ENCODE data around the gene MMP17.
"Not testable (repeated sequence)": the region's sequence is repeated elsewhere in the genome, so short reads cannot be mapped to it uniquely, and the experiment has no call there.

Gene MMP17

DNA sequence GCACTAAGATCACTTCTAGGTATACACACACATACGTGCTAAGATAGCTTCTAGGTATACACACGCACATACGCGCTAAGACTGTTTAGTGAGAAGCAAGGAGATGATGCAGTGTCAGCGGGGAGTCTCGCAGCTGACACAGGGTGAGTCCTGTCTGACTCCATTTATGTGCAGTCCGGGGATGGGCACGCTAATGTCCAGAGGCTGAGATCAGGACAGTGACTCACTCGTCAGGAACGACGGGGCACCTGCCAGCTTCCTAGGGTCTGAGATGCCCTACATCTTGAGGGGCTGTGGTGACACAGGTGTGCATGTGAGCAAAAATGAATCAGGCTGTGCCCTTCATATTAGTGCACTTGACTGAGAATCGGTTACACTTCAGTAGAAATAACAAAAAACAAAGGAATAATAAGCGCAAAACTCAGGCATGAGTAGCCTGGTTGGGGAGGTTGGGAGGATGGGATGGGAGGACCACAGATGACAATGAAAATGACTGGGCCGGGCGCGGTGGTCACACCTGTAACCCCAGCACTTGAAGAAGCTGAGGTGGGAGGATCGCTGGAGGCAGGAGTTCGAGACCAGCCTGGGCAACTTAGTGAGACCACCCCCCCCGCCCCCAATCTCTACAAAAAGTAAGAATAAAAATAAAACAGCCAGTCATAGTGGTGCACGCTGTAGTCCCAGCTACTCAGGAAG lies 37.1 kb downstream of the MMP17 start:
- DNase-seq (ENCODE audit: low spot score) = no peak

DNA sequence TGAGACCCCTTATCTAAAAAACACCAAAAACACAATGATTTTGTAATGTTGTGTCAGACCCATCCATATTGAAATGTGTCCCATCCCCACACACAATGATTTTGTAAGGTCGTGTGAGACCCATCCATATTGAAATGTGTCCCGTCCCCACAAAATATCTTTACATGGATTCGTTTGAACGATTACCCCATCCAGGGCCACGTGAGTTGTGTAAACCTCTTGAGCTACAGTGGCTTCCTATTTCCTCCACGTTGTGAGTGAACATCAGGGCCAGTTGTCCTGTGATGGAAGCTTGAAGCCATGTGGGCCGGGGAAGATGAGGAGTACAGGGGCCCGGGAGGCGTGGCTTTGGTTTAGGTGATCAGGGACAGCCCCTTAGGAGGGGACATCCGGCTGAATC lies 39.3 kb downstream of the MMP17 start:
- no peak for DNase-seq (ENCODE audit: low spot score)

- DNase-seq (ENCODE audit: low spot score) = peak; percentile 20
Measured at GRCh38 chr12:131867891-131868675, 39.9 kb downstream of the MMP17 start.

GRCh38 chr12:131869871-131870418 lies 41.8 kb downstream of the MMP17 start:
- DNase-seq (ENCODE audit: low spot score) = peak; percentile 15

- DNase-seq (ENCODE audit: low spot score) = peak; percentile 5
Measured at GRCh38 chr12:131871677-131872076, 43.5 kb downstream of the MMP17 start.

DNA sequence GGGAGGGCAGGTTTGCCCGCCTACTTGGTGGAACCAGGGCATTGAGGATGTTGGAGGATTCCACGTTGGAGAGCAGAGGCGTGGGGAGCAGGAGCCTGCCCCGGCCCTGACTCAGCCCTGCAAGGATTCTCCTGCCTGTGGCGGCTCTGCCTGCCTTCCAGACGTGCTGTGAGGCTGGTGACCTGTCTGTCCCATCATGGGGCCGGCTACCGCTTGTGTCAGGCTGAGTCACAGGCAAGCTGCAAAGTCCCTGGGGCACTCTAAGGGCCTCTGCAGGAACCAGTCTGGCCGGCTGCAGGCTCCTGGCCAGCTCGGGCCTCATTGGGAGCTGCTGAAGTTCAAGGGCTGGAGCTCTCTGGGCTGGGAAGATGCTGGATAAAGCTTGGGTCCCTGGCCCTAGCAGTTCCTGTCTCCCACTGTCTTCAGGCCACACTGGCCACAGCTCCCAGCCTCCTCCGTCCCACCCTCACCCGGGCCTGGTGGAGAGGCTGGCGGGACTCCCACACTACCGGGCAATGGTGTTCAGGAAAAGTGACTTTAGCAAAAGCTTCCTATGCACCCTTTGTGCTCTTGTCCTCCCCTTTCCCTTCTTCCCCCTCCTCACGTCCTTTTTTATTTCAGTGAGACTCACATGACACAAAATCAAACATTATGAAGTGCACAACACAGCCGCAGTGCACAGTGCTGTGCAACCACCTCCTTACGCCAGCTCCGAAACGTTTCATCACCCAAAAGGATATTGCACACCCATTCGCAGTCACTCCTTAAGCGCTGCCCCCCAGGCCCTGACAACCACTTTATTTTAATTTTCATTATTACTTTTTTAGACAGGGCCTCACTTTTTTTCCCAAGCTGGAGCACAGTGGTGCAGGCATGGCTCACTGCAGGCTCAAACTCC lies 44.2 kb downstream of the MMP17 start:
- peak; percentile 33 for DNase-seq (ENCODE audit: low spot score)

- no peak for DNase-seq (ENCODE audit: low spot score)
Measured at GRCh38 chr12:131873293-131873692, 45.1 kb downstream of the MMP17 start.

DNA sequence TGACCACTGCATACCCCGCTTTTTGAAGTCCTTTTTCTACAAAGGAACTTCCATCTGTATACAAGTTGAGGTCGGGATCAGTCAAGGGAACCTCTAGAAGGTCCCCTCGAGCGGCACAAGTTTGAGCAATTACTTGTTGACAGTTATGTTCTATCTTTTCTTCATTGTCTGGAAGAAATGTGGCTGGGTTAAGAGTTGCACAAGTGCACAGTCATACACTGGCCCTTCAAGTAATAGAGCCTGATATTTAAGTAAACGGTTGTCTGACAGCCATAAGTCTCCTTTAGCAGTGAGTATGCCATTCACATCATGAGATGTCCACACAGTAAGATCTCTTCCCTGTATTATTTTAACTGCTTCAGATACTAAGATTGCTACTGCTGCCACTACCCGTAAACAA lies 46.8 kb downstream of the MMP17 start:
- DNase-seq (ENCODE audit: low spot score) = not testable (repeated sequence)

- not testable (repeated sequence) for DNase-seq (ENCODE audit: low spot score)
Measured at GRCh38 chr12:131877216-131877615, 49.0 kb downstream of the MMP17 start.

DNA sequence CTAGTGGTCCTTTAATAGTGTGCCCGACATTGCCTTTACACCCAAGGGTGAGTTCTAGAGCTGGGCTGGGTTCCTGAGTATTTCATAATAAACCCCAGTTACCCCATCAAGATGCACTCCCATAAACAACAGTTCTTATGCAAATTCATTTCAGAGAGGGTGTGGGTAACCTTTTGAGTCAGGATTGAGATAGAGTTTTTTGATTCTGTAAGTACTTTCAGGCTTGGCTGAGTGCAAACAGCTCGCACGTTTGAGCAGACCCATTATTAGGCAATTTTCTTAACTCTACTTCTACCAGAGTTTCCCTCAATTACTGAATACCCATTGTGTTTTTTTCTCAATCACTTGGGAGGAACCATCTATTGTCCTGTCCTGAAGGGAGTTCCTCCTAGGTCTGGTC lies 50.2 kb downstream of the MMP17 start:
- DNase-seq (ENCODE audit: low spot score) = not testable (repeated sequence)

DNA sequence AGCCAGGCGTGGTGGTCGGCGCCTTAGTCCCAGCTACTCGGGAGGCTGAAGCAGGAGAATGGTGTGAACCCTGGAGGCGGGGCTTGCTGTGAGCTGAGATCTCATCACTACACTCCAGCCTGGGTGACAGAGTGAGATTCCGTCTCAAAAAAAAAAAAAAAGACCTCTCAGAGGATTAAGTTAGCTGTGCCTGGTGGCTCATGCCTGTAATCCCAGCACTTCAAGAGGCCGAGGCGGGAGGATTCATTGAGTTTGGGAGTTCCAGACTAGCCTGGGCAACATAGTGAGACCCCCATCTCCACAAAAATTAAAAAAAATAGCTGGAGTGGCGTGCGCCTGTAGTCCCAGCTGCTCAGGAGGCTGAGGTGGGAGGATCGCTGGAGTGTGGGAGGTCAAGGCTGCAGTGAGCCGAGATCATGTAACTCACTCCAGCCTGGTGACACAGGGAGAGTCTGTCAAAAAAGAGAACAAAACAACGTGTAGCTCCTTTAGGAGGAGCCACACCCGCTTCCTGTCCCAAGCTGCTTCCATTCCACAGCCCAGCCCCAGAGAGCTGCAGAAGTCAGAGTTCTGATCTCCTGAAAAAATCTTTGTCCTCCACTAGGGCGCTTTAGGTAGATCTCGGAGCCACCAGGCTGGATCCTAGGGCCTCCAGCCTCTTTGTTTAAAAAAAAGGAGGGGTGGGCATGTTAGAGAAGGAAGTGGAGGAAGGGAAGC lies 54.8 kb downstream of the MMP17 start:
- DNase-seq (ENCODE audit: low spot score) = peak; percentile 20

- no peak for DNase-seq (ENCODE audit: low spot score)
Measured at GRCh38 chr12:131883521-131883900, 55.3 kb downstream of the MMP17 start.

- not testable (repeated sequence) for DNase-seq (ENCODE audit: low spot score)
Measured at GRCh38 chr12:131885076-131885475, 56.9 kb downstream of the MMP17 start.

GRCh38 chr12:131885543-131886057 lies 57.4 kb downstream of the MMP17 start:
- DNase-seq (ENCODE audit: low spot score) = no peak

DNA sequence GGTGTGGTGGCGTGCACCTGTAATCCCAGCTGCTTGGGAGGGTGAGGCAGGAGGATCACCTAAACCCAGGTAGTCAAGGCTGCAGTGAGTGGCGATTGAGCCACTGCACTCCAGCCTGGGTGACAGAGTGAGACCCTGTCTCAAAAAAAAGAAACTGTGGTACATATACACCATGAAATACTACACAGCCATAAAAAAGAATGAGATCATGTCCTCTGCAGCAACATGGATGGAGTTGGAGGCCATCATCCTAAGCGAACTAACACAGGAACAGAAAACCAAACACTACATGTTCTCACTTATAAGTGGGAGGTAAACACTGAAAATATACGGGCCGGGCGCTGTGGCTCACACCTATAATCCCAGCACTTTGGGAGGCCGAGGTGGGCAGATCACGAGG lies 63.5 kb downstream of the MMP17 start:
- not testable (repeated sequence) for DNase-seq (ENCODE audit: low spot score)

- peak; percentile 5 for DNase-seq (ENCODE audit: low spot score)
Measured at GRCh38 chr12:131892711-131893604, 64.8 kb downstream of the MMP17 start.

GRCh38 chr12:131893605-131894312 lies 65.6 kb downstream of the MMP17 start:
- DNase-seq (ENCODE audit: low spot score) = peak; percentile 2

DNA sequence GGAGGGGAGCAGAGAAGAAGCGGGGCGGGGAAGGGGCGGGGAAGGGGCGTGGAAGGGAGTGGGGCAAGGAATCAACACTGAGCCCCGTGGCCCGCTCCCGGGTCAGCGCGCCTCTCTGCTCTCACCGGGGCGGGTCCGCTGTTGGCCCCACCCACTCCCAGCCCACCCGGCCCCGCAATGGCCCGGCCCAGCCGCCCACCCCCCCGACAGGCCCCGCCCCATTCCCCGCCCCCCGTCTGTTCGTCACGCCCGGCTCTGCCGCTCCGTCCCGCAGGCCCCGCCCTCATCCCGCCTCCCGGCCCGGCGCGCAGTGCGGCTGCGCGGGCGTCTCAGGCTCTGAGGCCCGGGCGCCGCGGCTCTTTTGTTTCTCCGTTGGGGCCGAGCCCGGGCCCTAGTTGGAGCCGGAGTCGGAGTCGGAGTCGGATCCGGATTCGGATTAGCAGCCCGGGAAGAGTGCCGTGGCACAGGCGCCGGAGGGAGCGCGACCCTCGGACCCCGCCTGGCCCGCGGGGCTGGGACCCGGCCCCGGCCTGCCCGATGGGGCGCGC lies 66.2 kb downstream of the MMP17 start, which contains the start of gene ULK1:
ULK1 (plus strand) TSS at position 310 of the 548 bp plus-strand sequence. CDS start 380 bp downstream, outside the sequence.
- DNase-seq (ENCODE audit: low spot score) = peak; percentile 99

All from iPS-NIHi11 (cell line).